ENCODE data around the gene LRCH3.
A peak's percentile ranks its signal among the peaks of the same experiment; 100 is the strongest.

Gene LRCH3

DNA sequence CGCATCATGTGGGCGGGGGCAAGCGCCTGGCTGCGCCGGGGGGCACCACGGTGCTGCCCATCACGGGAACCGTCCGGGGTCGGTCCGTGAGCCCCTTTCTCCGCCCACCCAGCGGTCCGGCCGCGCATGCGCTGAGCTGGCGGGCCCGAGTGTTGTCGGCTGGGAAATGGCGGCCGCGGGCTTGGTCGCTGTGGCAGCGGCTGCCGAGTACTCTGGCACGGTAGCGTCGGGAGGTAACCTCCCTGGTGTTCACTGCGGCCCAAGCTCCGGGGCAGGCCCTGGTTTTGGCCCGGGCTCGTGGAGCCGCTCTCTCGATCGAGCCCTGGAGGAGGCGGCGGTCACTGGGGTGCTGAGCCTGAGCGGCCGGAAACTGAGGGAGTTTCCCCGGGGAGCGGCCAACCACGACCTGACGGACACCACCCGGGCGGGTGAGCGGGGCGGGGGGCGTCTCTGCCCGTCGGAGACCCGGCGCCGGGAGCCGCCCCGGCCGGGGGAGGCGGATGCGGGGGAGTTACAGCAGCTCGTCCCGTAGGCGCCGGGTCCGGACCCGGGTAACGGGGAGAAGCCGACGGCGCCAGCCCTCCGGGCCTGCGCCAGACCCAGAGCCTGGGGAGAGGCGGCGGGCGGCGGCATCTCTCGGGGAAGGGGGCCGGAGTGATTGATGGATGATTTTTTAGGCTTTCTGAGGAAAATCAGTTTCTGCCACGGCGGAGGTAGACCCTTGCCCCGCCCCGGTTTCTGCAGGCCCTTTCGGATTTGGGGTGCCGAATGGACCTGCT lies at the start of gene LRCH3:
Gene LRCH3, plus strand, starts transcription at position 142 of the 779 bp plus-strand sequence. Its CDS starts 25 bp downstream, at position 167.
- DNase-seq (ENCODE audit: low read depth in 2 of 2, low spot score in 1 of 2) = peak; percentile 64 to 67

DNA sequence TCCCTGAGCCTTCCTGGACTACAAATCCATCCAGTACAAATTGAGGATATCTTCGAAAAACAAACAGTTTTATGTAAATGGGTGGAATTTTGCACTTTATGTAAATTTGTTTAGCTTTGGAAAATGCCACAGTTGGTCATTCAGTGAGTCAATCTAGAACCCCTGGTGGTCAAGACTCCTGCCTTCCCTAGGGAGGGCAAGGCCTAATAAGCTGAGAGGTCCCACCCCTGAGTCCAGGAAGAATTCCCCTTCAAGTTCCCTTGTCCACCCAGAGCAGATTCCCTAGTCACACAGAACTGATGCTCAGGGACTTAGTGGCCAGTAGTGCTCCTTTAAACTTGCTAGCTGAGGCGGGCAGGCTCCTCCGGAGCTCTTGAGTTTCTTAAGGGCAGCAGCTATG lies 48.3 kb upstream of the LRCH3 start:
- DNase-seq (ENCODE audit: low read depth in 2 of 2, low spot score in 1 of 2) = no peak

DNA sequence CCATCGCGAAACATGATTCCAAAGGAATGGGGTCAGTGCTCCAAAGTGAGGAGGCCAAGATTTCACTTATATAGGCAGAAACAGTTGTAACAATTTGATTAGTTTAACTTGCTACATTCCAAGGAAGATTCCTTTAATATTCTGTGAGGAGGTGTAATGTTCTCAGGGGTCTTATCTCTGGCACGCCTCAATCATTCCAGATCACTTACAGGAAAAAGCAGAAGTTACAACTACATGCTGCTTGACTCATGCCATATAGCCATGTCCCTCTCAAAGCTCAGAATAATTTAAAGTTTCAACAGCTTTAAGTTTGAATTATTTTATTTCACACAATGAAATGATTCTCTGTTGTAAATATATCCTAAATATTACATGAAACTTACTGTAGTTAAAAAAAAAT lies 44.8 kb upstream of the LRCH3 start:
- no peak for DNase-seq (ENCODE audit: low read depth in 2 of 2, low spot score in 1 of 2)

DNA sequence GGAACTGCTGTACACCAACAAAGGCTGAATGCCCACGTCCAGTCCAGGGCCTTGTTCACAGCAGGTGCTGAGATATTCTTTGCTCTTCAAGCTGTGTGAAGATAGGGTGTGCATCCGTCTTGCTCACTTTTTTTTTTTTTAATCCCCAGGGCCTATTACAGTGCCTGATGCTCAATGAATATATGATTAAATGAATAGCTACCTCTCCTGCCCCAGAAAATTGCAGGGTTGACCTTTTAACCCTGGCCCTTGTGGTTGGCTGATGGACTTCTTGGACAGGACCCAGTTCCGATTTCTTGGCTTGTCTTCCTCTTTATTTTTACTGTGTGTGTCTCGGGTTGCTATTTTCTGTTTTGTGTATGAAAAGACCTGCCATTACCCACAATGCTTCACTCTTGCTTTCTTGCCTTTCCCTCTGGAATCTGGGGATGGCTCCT lies 44.2 kb upstream of the LRCH3 start:
- DNase-seq (ENCODE audit: low read depth in 2 of 2, low spot score in 1 of 2) = no peak

DNA sequence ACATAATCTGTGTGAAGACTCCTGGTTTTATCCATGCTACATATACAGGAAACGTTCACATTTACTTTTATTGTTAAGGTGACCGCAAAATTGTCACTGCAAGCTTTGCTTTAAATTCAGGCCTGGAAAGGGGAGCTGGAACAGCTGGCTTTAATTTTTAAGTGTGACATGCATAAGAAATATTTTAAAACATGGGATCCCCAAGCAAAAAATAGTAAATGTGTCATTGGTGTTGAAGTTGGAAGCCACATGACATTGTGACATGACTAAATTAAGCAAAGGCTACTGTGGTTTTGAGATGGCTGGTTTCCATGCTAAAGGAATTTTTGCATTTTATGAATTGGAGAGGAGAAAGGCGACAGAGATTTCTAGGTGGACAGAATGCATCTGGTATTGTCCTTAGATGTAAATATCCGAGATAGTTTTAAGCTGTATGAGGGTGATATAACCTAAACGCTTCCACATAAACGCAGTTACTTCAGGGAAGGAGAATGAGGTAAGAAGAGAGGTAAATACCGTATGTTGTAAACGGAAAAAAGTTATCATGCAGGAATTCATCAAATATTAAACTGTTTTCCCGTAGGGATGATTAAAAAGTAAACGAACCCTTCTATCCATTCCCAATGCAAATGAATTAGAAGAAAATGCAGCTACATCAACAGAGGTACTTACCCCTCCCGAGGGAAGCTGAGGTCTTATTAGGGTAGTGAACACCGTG lies 42.3 kb upstream of the LRCH3 start:
- DNase-seq (ENCODE audit: low read depth in 2 of 2, low spot score in 1 of 2) = no peak

DNA sequence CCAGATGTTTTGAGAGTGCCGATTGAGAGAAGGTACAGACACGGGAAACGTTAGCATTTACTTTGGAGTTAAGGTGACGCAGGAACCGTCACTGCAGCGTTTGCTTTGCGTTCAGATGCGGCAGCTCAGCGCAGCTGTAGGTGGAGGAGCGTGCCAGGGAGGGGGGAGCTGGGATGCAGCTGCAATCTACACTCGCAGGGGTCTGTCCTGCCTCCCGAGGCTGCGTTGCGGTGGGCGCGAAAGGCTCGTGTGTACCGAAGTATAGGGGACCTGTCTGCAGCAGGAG lies 41.8 kb upstream of the LRCH3 start:
- DNase-seq (ENCODE audit: low read depth in 2 of 2, low spot score in 1 of 2) = no peak

DNA sequence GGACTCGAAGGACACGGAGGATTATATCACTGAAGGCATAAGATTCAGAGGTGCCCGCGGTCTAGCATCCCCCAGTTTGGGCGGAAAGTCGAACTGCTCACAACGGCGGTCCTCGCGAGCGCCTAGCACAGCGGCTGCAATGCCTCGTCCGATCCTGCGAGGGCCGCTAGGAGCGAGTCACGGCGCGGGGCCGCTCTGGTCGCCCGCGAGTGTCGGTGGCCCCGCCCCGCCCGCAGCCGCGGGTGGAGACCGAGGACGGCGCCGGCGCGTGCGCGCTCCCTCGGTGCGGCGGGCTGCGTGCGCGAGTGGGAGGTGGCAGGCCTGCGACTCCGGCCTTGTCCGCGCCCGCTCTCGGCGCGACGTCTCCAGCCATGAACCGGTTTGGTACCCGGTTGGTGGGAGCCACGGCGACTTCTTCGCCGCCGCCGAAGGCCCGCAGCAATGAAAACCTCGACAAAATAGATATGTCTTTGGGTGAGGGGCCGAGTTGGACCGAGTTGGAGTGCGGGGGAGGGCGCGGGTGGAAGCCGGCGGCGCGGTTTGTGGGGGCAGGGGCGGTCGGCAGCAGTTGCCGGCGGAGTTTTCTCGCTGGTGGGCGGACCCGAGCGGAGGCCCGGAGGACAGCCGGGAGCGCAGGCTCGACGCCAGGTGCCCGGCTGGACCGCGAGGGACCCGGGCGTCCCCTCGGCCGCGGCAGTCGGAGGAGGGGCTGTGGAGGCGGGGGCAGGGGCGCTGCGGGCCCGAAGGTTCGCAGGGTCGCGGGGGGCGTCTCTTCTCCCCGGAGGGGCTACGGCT lies 41.3 kb upstream of the LRCH3 start, which contains the start of gene FYTTD1:
Gene FYTTD1, plus strand, starts transcription at position 283 of the 795 bp plus-strand sequence. Its CDS starts 89 bp downstream, at position 372.
- peak; percentile 64 to 79 for DNase-seq (ENCODE audit: low read depth in 2 of 2, low spot score in 1 of 2)

DNA sequence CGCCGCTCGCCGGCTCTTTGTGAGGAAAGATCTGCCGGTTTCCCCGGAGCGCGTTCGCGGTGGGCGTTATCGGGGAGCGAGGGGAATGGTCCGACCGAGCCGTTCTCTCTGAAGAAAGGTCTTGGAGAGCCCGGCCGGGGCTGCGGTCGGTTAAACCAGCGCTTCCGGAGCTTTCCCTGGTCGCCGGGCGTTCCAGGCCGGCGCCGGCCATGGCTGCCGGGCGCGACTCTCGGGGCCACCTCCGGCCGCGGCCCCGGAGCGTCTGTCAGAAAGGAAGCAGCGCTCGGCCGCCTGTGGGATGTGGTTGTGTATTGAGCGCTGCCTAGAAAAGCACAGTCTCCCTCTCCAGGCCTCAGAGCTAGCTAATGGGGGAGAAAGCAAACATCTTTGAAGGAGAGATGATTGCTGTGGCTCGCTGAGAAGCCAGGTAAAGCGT lies 40.6 kb upstream of the LRCH3 start:
- peak in 1 of 2 donors; percentile 27 for DNase-seq (ENCODE audit: low read depth in 2 of 2, low spot score in 1 of 2)

DNA sequence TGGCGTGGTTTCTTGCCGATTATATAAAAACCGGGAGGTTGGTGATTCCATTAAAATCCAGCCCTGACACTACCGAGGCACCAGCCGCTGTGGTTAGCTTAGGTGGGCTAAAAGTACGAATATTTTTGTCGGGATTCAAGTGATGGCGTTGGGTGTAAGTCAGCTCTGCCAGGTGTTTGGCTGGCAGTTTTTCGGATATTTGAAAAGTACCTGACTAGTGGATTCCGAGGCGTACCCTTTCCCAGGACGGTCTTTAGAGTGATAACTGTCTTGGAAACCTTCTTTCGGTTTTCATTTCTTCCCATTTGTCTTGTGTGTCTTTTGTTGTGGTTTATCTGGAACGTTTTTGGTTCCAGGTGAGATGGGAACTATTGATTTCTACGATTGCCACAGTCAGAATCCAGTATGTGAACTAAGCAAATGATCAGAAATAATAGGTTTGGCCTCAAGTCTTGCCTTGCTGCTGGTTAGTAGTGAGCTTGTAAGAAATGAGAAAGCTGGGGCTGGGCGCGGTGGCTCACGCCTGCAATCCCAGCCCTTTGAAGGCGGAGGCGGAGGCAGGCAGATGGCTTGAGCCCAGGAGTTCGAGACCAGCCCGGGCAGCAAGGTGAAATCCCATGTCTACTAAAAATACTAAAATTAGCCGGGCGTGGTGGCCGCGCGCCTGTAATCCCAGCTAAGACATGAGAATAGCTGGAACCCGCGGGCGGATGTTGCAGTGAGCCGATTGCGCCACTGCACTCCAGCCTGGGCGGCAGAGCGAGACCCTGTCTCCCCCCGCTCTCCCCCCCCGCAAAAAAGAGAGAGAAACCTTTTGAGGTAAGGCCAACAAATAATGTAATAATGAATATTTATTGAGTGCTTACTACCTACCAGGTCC lies 40.0 kb upstream of the LRCH3 start:
- DNase-seq (ENCODE audit: low read depth in 2 of 2, low spot score in 1 of 2) = peak in 1 of 2 donors; percentile 6

DNA sequence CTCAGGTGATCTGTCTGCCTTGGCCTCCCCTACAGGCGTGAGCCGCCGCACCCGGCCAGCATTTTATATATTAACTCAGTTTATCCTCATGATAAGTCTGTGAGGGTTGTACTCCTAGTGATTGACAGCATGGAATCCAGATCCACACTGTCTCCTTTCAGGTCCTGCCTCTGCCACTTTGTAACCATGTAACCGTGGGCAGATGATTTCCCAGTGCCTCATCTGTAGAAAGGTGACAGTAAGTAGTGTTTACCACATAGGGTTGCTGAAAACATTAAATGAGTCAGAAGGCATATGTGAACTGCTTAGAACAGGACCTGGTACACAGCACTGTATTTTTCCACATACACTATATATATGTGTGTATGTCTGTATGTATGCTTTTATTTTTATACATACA lies 38.9 kb upstream of the LRCH3 start:
- DNase-seq (ENCODE audit: low read depth in 2 of 2, low spot score in 1 of 2) = no peak

DNA sequence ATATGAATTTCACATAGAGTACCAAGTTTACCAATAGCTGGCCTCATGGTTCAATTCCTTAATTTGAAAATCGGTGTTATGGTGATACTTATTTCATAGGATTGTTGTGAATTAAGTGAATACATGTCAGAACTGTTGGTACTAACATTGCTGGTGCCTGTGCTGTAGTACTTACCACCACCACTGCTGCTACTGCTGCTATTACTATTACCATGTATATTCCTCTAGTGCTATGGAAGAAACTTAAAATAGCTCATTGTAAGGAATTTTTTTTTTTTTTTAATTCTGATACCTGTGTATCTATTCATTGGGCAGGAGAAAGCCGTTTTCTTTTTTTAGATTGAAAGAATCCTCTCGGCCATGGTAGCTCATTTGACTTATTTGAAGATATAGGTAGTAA lies 37.8 kb upstream of the LRCH3 start:
- DNase-seq (ENCODE audit: low read depth in 2 of 2, low spot score in 1 of 2) = no peak

DNA sequence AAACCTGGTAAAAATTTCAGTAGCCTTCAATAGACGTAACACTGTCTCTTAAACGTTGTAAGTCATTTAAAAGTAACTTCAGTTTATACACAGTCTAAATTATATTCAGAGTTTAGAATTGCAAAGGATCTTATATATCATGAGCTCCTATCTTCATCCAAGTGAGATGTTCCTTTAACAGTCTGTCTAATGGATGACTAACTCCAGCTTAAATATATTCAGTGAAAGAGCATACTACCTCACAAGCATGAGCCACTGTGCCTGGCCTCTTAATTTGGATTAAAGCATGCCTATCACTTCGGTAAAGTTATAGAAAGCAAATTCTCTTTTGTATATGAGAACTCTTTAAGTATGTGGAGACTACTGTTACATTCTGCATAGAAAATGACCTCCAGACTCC lies 34.4 kb upstream of the LRCH3 start:
- DNase-seq (ENCODE audit: low read depth in 2 of 2, low spot score in 1 of 2) = no peak

DNA sequence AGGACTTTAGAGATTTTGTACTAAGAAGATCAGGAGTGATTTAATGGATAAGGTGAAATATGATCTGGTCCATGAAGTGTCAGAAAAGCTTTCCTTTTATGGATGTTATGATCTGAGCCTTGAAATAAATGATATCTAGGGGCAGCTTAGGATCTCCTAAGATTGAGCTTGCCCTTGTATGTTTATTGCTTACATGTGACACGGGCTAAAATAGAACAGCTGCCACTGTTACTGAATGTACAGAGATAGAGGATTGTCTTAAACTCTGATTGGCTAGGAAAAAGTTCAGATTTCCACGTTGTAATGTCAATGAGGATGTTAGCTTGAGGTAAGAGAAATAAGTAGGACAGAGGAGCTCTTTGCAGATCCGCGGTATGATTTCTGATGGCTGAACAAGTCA lies 32.5 kb upstream of the LRCH3 start:
- DNase-seq (ENCODE audit: low read depth in 2 of 2, low spot score in 1 of 2) = no peak

DNA sequence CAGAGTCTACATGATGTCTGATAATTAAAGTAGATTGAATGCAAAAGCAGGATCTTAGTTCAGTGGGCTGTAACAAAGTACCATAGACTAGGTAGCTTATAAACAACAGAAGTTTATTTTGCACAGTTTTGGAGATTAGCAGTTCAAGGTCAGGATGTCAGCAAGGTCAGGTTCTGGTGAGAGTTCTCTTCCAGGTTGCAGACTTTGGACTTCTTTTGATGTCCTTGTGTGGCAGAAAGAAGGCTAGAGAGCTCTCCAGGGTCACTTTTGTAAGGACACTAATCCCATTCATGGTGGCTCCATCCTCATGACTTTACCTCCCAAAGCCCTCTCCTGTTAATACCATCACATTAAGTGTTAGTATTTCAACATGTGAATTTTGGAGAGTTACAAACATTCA lies 29.3 kb upstream of the LRCH3 start:
- DNase-seq (ENCODE audit: low read depth in 2 of 2, low spot score in 1 of 2) = no peak

DNA sequence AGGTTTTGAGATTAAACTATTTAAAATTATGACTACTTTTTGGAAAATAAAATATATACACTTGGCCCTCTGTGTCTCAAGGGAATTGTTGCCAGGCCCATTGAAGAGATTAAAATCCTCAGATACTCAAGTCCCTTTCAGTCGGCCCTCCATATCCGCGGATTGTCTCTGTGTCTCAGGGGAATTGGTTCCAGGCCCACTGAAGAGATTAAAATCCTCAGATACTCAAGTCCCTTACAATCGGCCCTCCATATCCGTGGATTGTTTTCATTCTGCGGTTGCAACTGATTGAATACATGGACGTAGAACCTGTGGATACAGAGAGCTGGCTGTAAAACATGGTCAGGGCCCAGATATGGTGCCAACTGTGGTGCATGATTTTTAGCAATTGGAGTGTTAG lies 15.7 kb upstream of the LRCH3 start:
- no peak for DNase-seq (ENCODE audit: low read depth in 2 of 2, low spot score in 1 of 2)

DNA sequence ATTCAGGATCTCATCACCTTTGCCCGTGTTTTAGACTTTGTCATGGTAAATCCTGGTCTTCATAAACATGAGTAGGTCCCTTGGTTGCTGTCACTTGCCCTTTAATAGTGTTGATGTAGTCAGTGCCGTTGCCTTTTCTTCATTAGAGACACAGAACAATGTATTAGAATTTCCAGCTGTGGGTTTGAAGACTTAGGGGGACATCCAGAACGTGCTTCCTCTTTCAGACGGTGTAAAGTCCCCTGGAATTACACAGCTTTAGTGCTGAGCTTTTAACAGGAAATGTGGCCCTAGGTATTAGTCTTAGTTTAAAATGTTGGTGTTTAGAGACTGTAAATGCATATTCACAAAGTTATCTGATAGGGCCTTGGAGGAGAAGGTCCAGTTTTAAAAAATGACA lies 8.8 kb upstream of the LRCH3 start:
- DNase-seq (ENCODE audit: low read depth in 2 of 2, low spot score in 1 of 2) = no peak

DNA sequence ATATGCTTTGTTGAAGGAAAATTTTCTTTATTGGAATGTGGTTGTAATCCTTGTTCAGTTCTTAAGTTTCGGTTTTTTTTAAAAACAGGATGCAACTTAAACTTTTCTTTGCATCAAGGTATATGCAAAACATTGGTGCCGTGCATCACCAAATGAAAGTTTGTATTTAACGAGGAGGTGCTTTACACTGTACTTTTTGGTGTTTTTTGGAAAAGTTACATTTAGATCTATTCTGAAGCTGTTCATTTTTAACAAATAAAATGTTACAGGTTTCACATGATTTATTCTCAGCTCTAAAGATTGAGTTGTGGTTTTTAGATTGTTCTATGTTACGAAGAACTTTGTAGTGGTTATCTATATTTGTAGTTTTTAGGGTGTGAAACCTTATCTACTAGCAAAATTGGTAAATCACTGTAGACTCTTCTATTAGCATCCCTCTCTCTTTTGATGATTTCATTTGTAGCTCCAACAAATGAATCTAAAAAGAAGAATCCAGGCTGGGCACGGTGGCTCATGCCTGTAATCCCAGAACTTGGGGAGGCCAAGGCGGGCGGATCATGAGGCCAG lies 7.0 kb upstream of the LRCH3 start:
- DNase-seq (ENCODE audit: low read depth in 2 of 2, low spot score in 1 of 2) = no peak

DNA sequence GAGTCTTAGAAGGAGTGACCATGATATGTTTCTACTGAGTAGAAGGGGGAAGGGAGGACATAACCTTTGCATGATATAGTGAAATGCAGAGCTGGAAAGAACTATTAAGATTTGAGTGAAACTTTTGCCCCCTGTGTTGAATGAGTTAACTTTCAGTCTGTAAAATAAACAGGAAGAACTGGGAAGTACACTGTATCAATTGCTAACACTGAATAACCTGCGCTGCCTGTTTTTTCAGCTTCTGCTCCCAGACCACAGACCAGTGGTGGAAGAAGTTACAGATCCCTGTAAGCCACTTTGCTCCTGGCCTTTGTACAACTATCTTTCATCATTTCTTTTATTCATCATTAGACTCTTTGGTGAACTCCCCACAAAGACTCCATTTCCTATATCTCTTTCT lies 3.6 kb upstream of the LRCH3 start:
- no peak for DNase-seq (ENCODE audit: low read depth in 2 of 2, low spot score in 1 of 2)

DNA sequence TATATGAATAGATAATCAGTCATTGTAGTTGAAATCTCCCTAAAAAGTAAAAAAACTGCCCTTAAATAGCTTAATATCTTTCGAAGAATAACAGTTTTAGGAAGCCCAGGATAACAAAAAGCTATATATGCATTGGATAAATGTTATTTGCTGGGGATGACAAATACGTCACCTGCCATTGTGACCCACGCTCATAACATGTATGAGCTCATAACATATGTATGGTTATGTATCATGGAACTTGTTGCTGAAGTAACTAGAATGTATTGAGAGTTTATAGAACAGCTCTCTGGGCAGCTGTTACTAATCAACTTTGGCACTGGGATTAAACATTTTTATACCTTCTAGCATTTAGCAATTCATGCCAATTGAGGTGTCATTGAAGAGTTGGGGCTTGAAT lies 1.7 kb upstream of the LRCH3 start:
- no peak for DNase-seq (ENCODE audit: low read depth in 2 of 2, low spot score in 1 of 2)

DNA sequence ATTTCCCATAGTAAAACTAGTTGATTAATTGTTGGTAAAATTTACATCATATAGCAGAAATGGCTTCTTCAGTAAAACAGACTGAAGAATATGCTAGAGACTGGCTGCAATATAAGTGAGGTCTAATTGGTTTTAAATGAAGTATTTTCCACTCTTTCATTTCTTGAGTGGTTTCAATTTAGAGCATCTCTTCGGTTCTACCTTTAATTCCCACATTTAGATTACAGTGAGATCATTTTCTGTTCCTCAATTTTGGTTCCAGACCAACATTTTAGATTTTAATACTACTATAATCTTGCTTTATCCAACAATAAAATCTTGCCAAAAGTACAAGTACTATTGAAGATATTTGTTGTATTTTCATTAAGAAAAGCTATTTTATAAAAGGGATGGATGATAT lies 1.0 kb upstream of the LRCH3 start:
- DNase-seq (ENCODE audit: low read depth in 2 of 2, low spot score in 1 of 2) = no peak
